Measurements from ENCODE around the gene CELF5. TPM values are rescaled to one million over a fixed set of nuclear protein-coding genes. Genes with fewer than 3 reads are reported as not detected.

Gene CELF5
- total and polyA plus RNA-seq, 9 of the 15 experiments (the other 6 are each of a cell fraction or from before 2014, with no cell fraction given) = 0.01 to 0.56 (median 0.22) TPM

DNA sequence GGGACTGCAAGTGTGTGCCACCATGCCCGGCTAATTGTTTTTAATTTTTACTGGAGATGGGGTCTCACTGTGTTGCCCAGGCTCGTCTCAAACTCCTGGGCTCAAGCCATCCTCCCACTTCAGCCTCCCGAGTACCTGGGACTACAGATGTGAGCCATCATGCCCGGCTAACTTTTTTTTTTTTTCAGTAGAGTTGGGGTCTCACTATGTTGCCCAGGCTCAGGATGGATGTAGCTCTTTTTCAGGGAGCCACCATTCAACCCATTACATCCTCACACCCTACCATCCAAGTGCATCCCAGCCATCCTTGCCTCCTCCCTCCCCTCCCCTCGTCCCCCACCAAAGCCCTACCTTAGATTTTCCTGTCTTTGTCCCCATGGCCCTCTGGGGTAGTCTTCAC lies 14.9 kb downstream of the CELF5 start:
- Histone ChIP-seq H3K27ac (ENCODE audit: extremely low read depth, low read depth, low read length) (no peak overlapping the region), H3K79me2 (ENCODE audit: control insufficient read depth, insufficient read depth, low read length) (no peaks in the 10 kb centered on the region), H3K27me3 (ENCODE audit: control insufficient read depth in 2 of 2, insufficient read depth in 2 of 2, low read length in 2 of 2) (peaks cover 0 to 18% of the 10 kb centered on the region in 2 experiments; a peak in 3 of 5 replicates), H3K9ac (ENCODE audit: insufficient read depth in 1 of 2, low read depth in 2 of 2, low read length in 2 of 2) (no peak overlapping the region), H3K36me3 (ENCODE audit: control insufficient read depth, insufficient read depth, low read length) (no peaks in the 10 kb centered on the region), H2AFZ (ENCODE audit: low read depth, low read length) (no peak overlapping the region), H3K4me3 (no peak overlapping the region), H4K20me1 (replicated peaks; ENCODE audit: control insufficient read depth, insufficient read depth, low read length) (peaks cover 10% of the 10 kb centered on the region; the same call in 1 of the 2 replicates), H3K9me3 (replicated peaks; ENCODE audit: control insufficient read depth, insufficient read depth, low read depth, low read length) (no peaks in the 10 kb centered on the region), H3K9me1 (ENCODE audit: control insufficient read depth, insufficient read depth, low read length) (no peaks in the 10 kb centered on the region), H3K4me2 (ENCODE audit: insufficient read depth, low read length) (no peak overlapping the region), H3K4me1 (replicated peaks in 1 of 2; ENCODE audit: control insufficient read depth in 2 of 2, insufficient read depth in 2 of 2, low read length in 2 of 2) (peaks cover 0 to 3% of the 10 kb centered on the region in 2 experiments; a peak in 1 of 5 replicates)
- TF ChIP-seq FOXK2 (conservative IDR thresholded peaks at IDR 0.05 in 1 of 2, IDR thresholded peaks at IDR 0.05 in 1 of 2; ENCODE audit: low read depth in 2 of 2) = no peak
- peak; percentile 84 for TF ChIP-seq ZNF121 (CRISPR knock-in tag; conservative IDR thresholded peaks at IDR 0.05)
- no peak for TF ChIP-seq ZBED1 (IDR thresholded peaks at IDR 0.05)
- TF ChIP-seq NR2C2 (CRISPR knock-in tag; IDR thresholded peaks at IDR 0.05) = no peak
- TF ChIP-seq NR2C2 (tag; IDR thresholded peaks at IDR 0.05) = no peak
- no peak for TF ChIP-seq YBX1 (IDR thresholded peaks at IDR 0.05)
- TF ChIP-seq, protein P1, sequence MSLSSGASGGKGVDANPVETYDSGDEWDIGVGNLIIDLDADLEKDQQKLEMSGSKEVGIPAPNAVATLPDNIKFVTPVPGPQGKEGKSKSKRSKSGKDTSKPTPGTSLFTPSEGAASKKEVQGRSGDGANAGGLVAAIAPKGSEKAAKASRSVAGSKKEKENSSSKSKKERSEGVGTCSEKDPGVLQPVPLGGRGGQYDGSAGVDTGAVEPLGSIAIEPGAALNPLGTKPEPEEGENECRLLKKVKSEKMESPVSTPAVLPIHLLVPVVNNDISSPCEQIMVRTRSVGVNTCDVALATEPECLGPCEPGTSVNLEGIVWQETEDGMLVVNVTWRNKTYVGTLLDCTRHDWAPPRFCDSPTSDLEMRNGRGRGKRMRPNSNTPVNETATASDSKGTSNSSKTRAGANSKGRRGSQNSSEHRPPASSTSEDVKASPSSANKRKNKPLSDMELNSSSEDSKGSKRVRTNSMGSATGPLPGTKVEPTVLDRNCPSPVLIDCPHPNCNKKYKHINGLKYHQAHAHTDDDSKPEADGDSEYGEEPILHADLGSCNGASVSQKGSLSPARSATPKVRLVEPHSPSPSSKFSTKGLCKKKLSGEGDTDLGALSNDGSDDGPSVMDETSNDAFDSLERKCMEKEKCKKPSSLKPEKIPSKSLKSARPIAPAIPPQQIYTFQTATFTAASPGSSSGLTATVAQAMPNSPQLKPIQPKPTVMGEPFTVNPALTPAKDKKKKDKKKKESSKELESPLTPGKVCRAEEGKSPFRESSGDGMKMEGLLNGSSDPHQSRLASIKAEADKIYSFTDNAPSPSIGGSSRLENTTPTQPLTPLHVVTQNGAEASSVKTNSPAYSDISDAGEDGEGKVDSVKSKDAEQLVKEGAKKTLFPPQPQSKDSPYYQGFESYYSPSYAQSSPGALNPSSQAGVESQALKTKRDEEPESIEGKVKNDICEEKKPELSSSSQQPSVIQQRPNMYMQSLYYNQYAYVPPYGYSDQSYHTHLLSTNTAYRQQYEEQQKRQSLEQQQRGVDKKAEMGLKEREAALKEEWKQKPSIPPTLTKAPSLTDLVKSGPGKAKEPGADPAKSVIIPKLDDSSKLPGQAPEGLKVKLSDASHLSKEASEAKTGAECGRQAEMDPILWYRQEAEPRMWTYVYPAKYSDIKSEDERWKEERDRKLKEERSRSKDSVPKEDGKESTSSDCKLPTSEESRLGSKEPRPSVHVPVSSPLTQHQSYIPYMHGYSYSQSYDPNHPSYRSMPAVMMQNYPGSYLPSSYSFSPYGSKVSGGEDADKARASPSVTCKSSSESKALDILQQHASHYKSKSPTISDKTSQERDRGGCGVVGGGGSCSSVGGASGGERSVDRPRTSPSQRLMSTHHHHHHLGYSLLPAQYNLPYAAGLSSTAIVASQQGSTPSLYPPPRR (CRISPR knock-in tag; IDR thresholded peaks at IDR 0.05; ENCODE audit: borderline replicate concordance) = no peak
- no peak for TF ChIP-seq ZNF75A (CRISPR knock-in tag; IDR thresholded peaks at IDR 0.05)
- ChIA-PET CTCF (ENCODE audit: low intra/inter-chr PET ratio) (no interaction called here), POLR2A (interaction anchor here (0.6 to 1.1 kb wide), 2 partner anchors 104 to 289 kb away, joined by 3 to 4 read pairs; no protein-coding TSS in a partner anchor)
- ATAC-seq (no peak), DNase-seq (ENCODE audit: extremely low read depth in 1 of 4, low spot score in 3 of 4) (no peak), FAIRE-seq (no peak)
- intact Hi-C loops (cut with micrococcal nuclease) = no loop called here
- 4% methylated on average over 5 of the region's 5 CpGs for WGBS (ENCODE audit: insufficient coverage, low coverage, missing lambda C conversion rate)
- BruUV-seq (replicated peaks) = no TSS peak
- in situ Hi-C loops (cut with MboI) = no loop called here

Measured in K562 (cell line).